ENCODE measurements around the gene CTNNA1.
"Not testable (repeated sequence)": the region's sequence is repeated elsewhere in the genome, so short reads cannot be mapped to it uniquely, and the experiment has no call there.

CTNNA1 gene

GRCh38 chr5:138803285-138803684 lies 50.1 kb downstream of the CTNNA1 start:
- no peak for TF ChIP-seq CTCF (IDR thresholded peaks at IDR 0.05; ENCODE audit: low read depth, low read length)
- H3K4me3 ChIP-seq (ENCODE audit: low read depth, low read length), result no peak overlapping the region

DNA sequence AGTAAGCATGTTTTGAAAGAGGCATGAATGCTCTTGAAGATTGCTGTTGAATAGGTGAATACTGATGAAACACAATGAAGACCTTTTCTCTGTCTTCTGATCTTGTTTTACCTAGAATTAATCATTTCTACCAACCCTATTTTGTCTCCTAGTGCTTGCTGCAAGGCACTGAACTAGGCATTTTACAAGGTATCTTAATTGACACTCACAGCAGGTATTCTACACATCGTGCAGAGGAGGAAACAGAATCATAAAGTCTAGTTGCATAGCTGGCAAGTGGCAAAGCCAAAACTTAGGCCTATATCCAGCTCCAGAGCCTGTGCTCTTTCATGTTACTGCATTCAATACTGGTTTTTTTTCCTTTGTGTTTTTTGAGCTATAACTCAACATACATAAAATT lies 50.7 kb downstream of the CTNNA1 start:
- TF ChIP-seq CTCF (IDR thresholded peaks at IDR 0.05; ENCODE audit: low read depth, low read length), result no peak
- no peak overlapping the region for H3K4me3 ChIP-seq (ENCODE audit: low read depth, low read length)

GRCh38 chr5:138805096-138805495 lies 51.9 kb downstream of the CTNNA1 start:
- no peak overlapping the region for H3K4me3 ChIP-seq (ENCODE audit: low read depth, low read length)
- no peak for TF ChIP-seq CTCF (IDR thresholded peaks at IDR 0.05; ENCODE audit: low read depth, low read length)

- TF ChIP-seq CTCF (IDR thresholded peaks at IDR 0.05; ENCODE audit: low read depth, low read length), result no peak
- H3K4me3 ChIP-seq (ENCODE audit: low read depth, low read length), result no peak overlapping the region
Observed at GRCh38 chr5:138807182-138807581, 54.0 kb downstream of the CTNNA1 start.

DNA sequence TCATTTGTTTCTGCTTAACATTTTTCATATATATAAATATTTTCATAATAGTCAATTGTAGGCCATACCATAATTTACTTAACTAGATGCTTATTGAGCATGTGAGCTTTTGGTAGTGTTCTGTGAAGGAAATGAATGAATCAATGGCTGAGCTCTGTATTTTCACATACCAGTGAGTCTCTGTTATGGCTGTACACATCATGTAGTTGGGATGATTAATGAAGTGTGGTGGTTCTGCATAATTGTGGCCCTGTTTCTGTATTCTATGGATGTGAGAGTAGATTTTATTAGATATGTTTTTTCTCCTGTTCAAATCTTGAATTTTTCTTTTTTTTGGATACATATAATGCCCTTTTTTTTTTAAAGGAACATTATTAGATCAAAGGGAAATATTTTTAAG lies 56.2 kb downstream of the CTNNA1 start:
- TF ChIP-seq CTCF (IDR thresholded peaks at IDR 0.05; ENCODE audit: low read depth, low read length), result no peak

GRCh38 chr5:138810861-138811260 lies 57.6 kb downstream of the CTNNA1 start:
- H3K4me3 ChIP-seq (ENCODE audit: low read depth, low read length), result not testable (repeated sequence)

More for the DNA sequence above, 56.2 kb downstream of the CTNNA1 start:
- H3K4me3 ChIP-seq (ENCODE audit: low read depth, low read length), result no peak overlapping the region

DNA sequence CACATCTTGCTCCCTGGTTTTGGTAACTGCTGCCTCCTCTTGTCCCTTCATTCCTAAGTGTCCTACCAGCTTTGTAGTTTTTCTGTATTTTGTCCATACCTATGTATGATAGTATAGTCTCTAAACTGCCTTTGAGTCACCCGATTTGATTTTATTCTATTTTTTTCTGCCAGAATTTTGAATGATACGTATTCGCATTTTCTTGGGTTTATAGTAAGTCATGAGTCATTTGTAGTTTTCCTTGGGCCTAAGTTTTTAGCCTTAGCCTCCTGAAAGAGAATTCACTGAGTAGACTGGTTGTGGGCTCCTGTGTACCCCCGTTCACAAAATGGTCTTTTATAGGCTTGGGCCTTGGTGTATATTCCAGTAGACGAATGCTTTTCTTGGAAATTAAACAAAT lies 62.3 kb downstream of the CTNNA1 start:
- TF ChIP-seq CTCF (IDR thresholded peaks at IDR 0.05; ENCODE audit: low read depth, low read length), result no peak
- H3K4me3 ChIP-seq (ENCODE audit: low read depth, low read length), result no peak overlapping the region

DNA sequence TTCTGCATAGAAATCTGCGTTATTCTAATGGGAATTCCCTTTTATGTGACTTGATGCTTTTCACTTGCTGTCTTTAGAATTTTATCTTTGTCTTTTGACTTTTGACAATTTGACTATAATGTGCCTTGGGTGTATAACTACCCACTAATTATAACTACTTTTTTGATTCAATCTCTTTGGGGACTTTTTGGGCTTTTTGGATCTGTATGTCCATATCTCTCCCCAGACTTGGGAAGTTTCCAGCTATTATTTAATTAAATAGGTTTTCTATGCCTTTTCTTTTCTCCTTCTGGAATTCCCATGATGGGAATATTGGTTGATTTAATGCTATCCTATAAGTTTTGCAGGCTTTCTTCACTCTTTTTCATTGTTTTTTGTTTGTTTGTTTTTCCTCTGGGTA lies 64.0 kb downstream of the CTNNA1 start:
- no peak overlapping the region for H3K4me3 ChIP-seq (ENCODE audit: low read depth, low read length)
- TF ChIP-seq CTCF (IDR thresholded peaks at IDR 0.05; ENCODE audit: low read depth, low read length), result no peak

All from WI38 (cell line).